Spleen (tissue), 11 donors: ENCODE measurements around the gene CNTLN. TPM values are rescaled to one million over a fixed set of nuclear protein-coding genes. Genes with fewer than 3 reads are reported as not detected.
"Not testable (repeated sequence)": the region's sequence is repeated elsewhere in the genome, so short reads cannot be mapped to it uniquely, and the experiment has no call there.

Experiments used
- DNase-seq: peaks from one replicate; pipeline ENCODE4 v3.0.0-alpha.2; 2020
- H3K27ac ChIP-seq, 8 donors: fragments of 200-600 bp; sonication (generic) in 7 of 8; 1 replicate in 4 of 8; 2 replicates in 4 of 8; pipeline versions ENCODE4 v1.5.0 to v1.8.0; 2016 to 2021; ENCODE audit warnings: inconsistent platforms in 4 of 8, mild to moderate bottlenecking in 4 of 8, moderate library complexity in 1 of 8
- H3K27me3 ChIP-seq, 7 donors: fragments of 200-600 bp; sonication (generic) in 6 of 7; replicated peaks in 1 of 7; 1 replicate in 4 of 7; 2 replicates in 3 of 7; pipeline versions ENCODE4 v1.5.0 to v1.8.0; 2016 to 2021; ENCODE audit warnings: inconsistent platforms in 3 of 7, mild to moderate bottlenecking in 1 of 7
- H3K36me3 ChIP-seq, 6 donors: fragments of 200-600 bp; sonication (generic) in 5 of 6; 1 replicate in 4 of 6; 2 replicates in 2 of 6; pipeline versions ENCODE4 v1.5.0 to v1.8.0; 2016 to 2021; ENCODE audit warnings: inconsistent platforms in 2 of 6
- H3K4me1 ChIP-seq, 6 donors: fragments of 200-600 bp; sonication (generic) in 5 of 6; 1 replicate in 3 of 6; 2 replicates in 3 of 6; pipeline versions ENCODE4 v1.5.0 to v1.8.0; 2016 to 2021; ENCODE audit warnings: inconsistent platforms in 3 of 6
- H3K4me3 ChIP-seq, 8 donors: fragments of 200-600 bp; sonication (generic) in 7 of 8; 1 replicate in 4 of 8; 2 replicates in 4 of 8; pipeline versions ENCODE4 v1.5.0 to v1.8.0; 2016 to 2021; ENCODE audit warnings: inconsistent platforms in 4 of 8, mild to moderate bottlenecking in 4 of 8, moderate library complexity in 2 of 8
- H3K9me3 ChIP-seq, 8 donors: fragments of 200-600 bp; sonication (generic) in 7 of 8; 1 replicate in 4 of 8; 2 replicates in 4 of 8; pipeline versions ENCODE4 v1.5.0 to v1.8.0; 2016 to 2021; ENCODE audit warnings: inconsistent platforms in 4 of 8
- CTCF ChIP-seq, 11 experiments: fragments of 200-600 bp in 7 of 11; fragments of 450-650 bp in 4 of 11; sonication (generic) in 4 of 11; IDR thresholded peaks in 8 of 11; conservative IDR thresholded peaks in 3 of 11; 1 replicate in 7 of 11; 2 replicates in 4 of 11; pipeline versions ENCODE4 v1.4.0 to v1.8.0; 2016 to 2021; ENCODE audit warnings: antibody characterized with exemption in 11 of 11, inconsistent platforms in 4 of 11, mild to moderate bottlenecking in 1 of 11
- POLR2A ChIP-seq, 3 donors: fragments of 450-650 bp; IDR thresholded peaks; one replicate each; pipeline ENCODE4 v1.5.1; 2017; ENCODE audit warnings: antibody characterized with exemption in 3 of 3, mild to moderate bottlenecking in 1 of 3
- POLR2AphosphoS5 ChIP-seq, 3 donors: sonication (generic); formaldehyde crosslinking; IDR thresholded peaks; one replicate each; pipeline ENCODE4 v1.5.1; 2017; ENCODE audit warnings: antibody characterized with exemption in 3 of 3
- WGBS, 5 donors: extraction: QIAGEN DNeasy Blood & Tissue Kit in 3 of 5; methylation state at CpG; one replicate each; pipeline versions ENCODE4 v1.1.5 to v1.1.7; 2013 to 2018; 5-methylcytosine and 5-hydroxymethylcytosine counted together
- intact Hi-C: fragments of 100-400 bp; cut with DNase I; formaldehyde crosslinking; loops from one replicate; pipeline ENCODE4 v1.15.0; 2023; ENCODE audit warnings: low total_unique reads
- polyA plus RNA-seq, 3 donors: library from polyadenylated mRNA; stranded (reverse); fragments of 200-250 nt; gene quantifications; one replicate each; pipeline ENCODE4 v1.2.1, GENCODE V29; 2013
- total RNA-seq, 7 donors: library from RNA; depleted of rRNA in 3 of 7; stranded (reverse); fragments of >200 nt in 3 of 7; fragmentation: NEBNext Ultra II Directional in 4 of 7; extraction: Animal tissue kit (Norgen Biotek cat#: 25700) in 4 of 7; gene quantifications; one replicate each; pipeline versions ENCODE4 v1.1.0 to v1.2.1, GENCODE V29; 2016 to 2021
- donor health status: healthy with polysubstance abuse.
- donor health status: DM: no; HTN: no; CAD: no; lungs with moderate emphysema.
- donor health status: DM: no; HTN: no; CAD: no.
- donor health status: Bipolar disorder and iron deficiency.
- donor health status: healthy.
- donor health status: DM: no; HTN: no; CAD: no.
- donor health status: DM: yes; HTN: yes; CAD: no.

CNTLN gene
- total and polyA plus RNA-seq, 10 donors, result 1.1 to 26.2 (median 9.8) TPM

- no peak overlapping the region for H3K27ac ChIP-seq
- no peaks in the 10 kb centered on the region for H3K27me3 ChIP-seq
- TF ChIP-seq POLR2A (IDR thresholded peaks at IDR 0.05) (no peak), POLR2AphosphoS5 (IDR thresholded peaks at IDR 0.05) (no peak), CTCF (IDR thresholded peaks at IDR 0.05 in 8 of 11, conservative IDR thresholded peaks at IDR 0.05 in 3 of 11) (no peak)
- DNase-seq, result no peak
- WGBS, 5 donors, result 80 to 98% (median 95%) methylated on average over 1 of the region's 1 CpG
- H3K4me1 ChIP-seq, result peaks cover 0 to 5% (median 0%) of the 10 kb centered on the region in 6 donors
- H3K36me3 ChIP-seq, result no peaks in the 10 kb centered on the region
- no peak overlapping the region for H3K4me3 ChIP-seq
- intact Hi-C loops, result no loop called here
- H3K9me3 ChIP-seq, result peaks cover 0 to 2% (median 0%) of the 10 kb centered on the region in 8 donors
Measured at GRCh38 chr9:17230646-17231045, 95.8 kb downstream of the CNTLN start.

GRCh38 chr9:17236147-17236546 lies 101.3 kb downstream of the CNTLN start:
- Histone ChIP-seq H3K4me1 (peaks cover 0 to 11% (median 0%) of the 10 kb centered on the region in 6 donors), H3K27ac (no peak overlapping the region), H3K27me3 (no peaks in the 10 kb centered on the region), H3K4me3 (no peak overlapping the region), H3K36me3 (no peaks in the 10 kb centered on the region), H3K9me3 (peaks cover 0 to 4% (median 0%) of the 10 kb centered on the region in 8 donors)
- DNase-seq, result no peak
- TF ChIP-seq POLR2AphosphoS5 (IDR thresholded peaks at IDR 0.05) (no peak), CTCF (IDR thresholded peaks at IDR 0.05 in 8 of 11, conservative IDR thresholded peaks at IDR 0.05 in 3 of 11) (no peak), POLR2A (IDR thresholded peaks at IDR 0.05) (no peak)
- 47 to 76% (median 62%) methylated on average over 2 of the region's 2 CpGs for WGBS, 5 donors
- intact Hi-C loops, result no loop called here

GRCh38 chr9:17246770-17247169 lies 111.9 kb downstream of the CNTLN start:
- H3K27ac ChIP-seq, result no peak overlapping the region
- DNase-seq, result no peak
- intact Hi-C loops, result no loop called here
- no peak overlapping the region for H3K4me3 ChIP-seq
- H3K27me3 ChIP-seq, result no peaks in the 10 kb centered on the region
- H3K36me3 ChIP-seq, result peaks cover 0 to 17% (median 0%) of the 10 kb centered on the region in 6 donors
- peaks cover 5 to 85% (median 56%) of the 10 kb centered on the region in 8 donors for H3K9me3 ChIP-seq
- no peak for TF ChIP-seq POLR2A (IDR thresholded peaks at IDR 0.05)
- no peak for TF ChIP-seq POLR2AphosphoS5 (IDR thresholded peaks at IDR 0.05)
- TF ChIP-seq CTCF (IDR thresholded peaks at IDR 0.05 in 8 of 11, conservative IDR thresholded peaks at IDR 0.05 in 3 of 11), result no peak
- no peaks in the 10 kb centered on the region for H3K4me1 ChIP-seq
- WGBS, 5 donors, result 83 to 98% (median 91%) methylated on average over 5 of the region's 5 CpGs

- H3K27ac ChIP-seq, result no peak overlapping the region
- peaks cover 5 to 90% (median 73%) of the 10 kb centered on the region in 8 donors for H3K9me3 ChIP-seq
- intact Hi-C loops, result no loop called here
Measured at GRCh38 chr9:17251100-17251499, 116.3 kb downstream of the CNTLN start.

GRCh38 chr9:17268531-17269188 lies 133.8 kb downstream of the CNTLN start:
- intact Hi-C loops, H3K36me3 ChIP-seq, DNase-seq, H3K4me3 ChIP-seq, H3K27me3 ChIP-seq, H3K27ac ChIP-seq, H3K4me1 ChIP-seq: not testable (repeated sequence)
- peaks cover 0 to 17% (median 0%) of the 10 kb centered on the region in 8 donors for H3K9me3 ChIP-seq
- 93 to 96% (median 93%) methylated on average over 18 to 19 of the region's 19 CpGs for WGBS, 5 donors

More at GRCh38 chr9:17251100-17251499, 116.3 kb downstream of the CNTLN start:
- H3K4me3 ChIP-seq, result no peak overlapping the region
- no peak for DNase-seq
- TF ChIP-seq POLR2AphosphoS5 (IDR thresholded peaks at IDR 0.05) (no peak), POLR2A (IDR thresholded peaks at IDR 0.05) (no peak)
- H3K27me3 ChIP-seq, result no peaks in the 10 kb centered on the region
- no peaks in the 10 kb centered on the region for H3K4me1 ChIP-seq
- H3K36me3 ChIP-seq, result peaks cover 0 to 9% (median 0%) of the 10 kb centered on the region in 6 donors
